ENCODE data around the gene EIF5.

Gene EIF5

GRCh38 chr14:103362780-103363179 lies 28.7 kb downstream of the EIF5 start:
- Histone ChIP-seq H3K4me3 (ENCODE audit: low read depth, low read length) (no peak overlapping the region), H3K9me3 (ENCODE audit: control insufficient read depth, insufficient read depth, low read length) (no peaks in the 10 kb centered on the region), H3K36me3 (ENCODE audit: control insufficient read depth, insufficient read depth, low read length) (no peaks in the 10 kb centered on the region), H3K4me1 (ENCODE audit: control insufficient read depth, insufficient read depth, low read length) (no peaks in the 10 kb centered on the region), H3K9ac (ENCODE audit: low read depth, low read length) (no peak overlapping the region), H3K27me3 (ENCODE audit: control insufficient read depth, insufficient read depth, low read length) (no peaks in the 10 kb centered on the region)

- no peaks in the 10 kb centered on the region for H3K36me3 ChIP-seq (ENCODE audit: control insufficient read depth, insufficient read depth, low read length)
- H3K27me3 ChIP-seq (ENCODE audit: control insufficient read depth, insufficient read depth, low read length) = no peaks in the 10 kb centered on the region
- no peaks in the 10 kb centered on the region for H3K4me1 ChIP-seq (ENCODE audit: control insufficient read depth, insufficient read depth, low read length)
- H3K9me3 ChIP-seq (ENCODE audit: control insufficient read depth, insufficient read depth, low read length) = no peaks in the 10 kb centered on the region
- no peak overlapping the region for H3K9ac ChIP-seq (ENCODE audit: low read depth, low read length)
- H3K4me3 ChIP-seq (ENCODE audit: low read depth, low read length) = no peak overlapping the region
Observed at GRCh38 chr14:103366741-103367140, 32.7 kb downstream of the EIF5 start.

DNA sequence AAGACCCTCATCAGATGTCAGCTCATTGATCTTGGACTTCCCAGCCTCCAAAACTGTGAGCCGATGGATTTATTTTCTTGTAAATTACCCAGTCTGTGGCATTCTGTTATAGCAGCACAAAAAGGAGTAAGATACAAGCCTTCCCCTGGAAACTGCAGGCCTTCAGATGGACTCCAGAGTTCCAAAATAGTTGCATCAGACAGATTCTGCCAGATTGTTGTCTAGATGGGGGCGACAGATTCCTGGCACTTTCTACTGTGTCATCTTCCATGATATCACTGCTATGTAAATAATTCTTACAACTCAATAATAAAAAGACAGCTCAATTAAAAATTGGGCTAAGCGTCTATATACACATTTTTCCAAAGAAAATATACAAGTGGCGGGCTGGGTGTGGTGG lies 34.0 kb downstream of the EIF5 start:
- H3K36me3 ChIP-seq (ENCODE audit: control insufficient read depth, insufficient read depth, low read length) = no peaks in the 10 kb centered on the region
- no peak overlapping the region for H3K4me3 ChIP-seq (ENCODE audit: low read depth, low read length)
- H3K27me3 ChIP-seq (ENCODE audit: control insufficient read depth, insufficient read depth, low read length) = no peaks in the 10 kb centered on the region
- no peaks in the 10 kb centered on the region for H3K9me3 ChIP-seq (ENCODE audit: control insufficient read depth, insufficient read depth, low read length)
- no peak overlapping the region for H3K9ac ChIP-seq (ENCODE audit: low read depth, low read length)
- H3K4me1 ChIP-seq (ENCODE audit: control insufficient read depth, insufficient read depth, low read length) = peaks cover 2% of the 10 kb centered on the region

GRCh38 chr14:103370087-103370486 lies 36.0 kb downstream of the EIF5 start:
- H3K9ac ChIP-seq (ENCODE audit: low read depth, low read length) = no peak overlapping the region
- H3K4me1 ChIP-seq (ENCODE audit: control insufficient read depth, insufficient read depth, low read length) = peaks cover 3% of the 10 kb centered on the region
- H3K27me3 ChIP-seq (ENCODE audit: control insufficient read depth, insufficient read depth, low read length) = no peaks in the 10 kb centered on the region

GRCh38 chr14:103372017-103372416 lies 38.0 kb downstream of the EIF5 start:
- H3K36me3 ChIP-seq (ENCODE audit: control insufficient read depth, insufficient read depth, low read length) = no peaks in the 10 kb centered on the region
- H3K4me3 ChIP-seq (ENCODE audit: low read depth, low read length) = no peak overlapping the region
- H3K4me1 ChIP-seq (ENCODE audit: control insufficient read depth, insufficient read depth, low read length) = peaks cover 3% of the 10 kb centered on the region
- no peaks in the 10 kb centered on the region for H3K27me3 ChIP-seq (ENCODE audit: control insufficient read depth, insufficient read depth, low read length)
- H3K9ac ChIP-seq (ENCODE audit: low read depth, low read length) = no peak overlapping the region
- H3K9me3 ChIP-seq (ENCODE audit: control insufficient read depth, insufficient read depth, low read length) = no peaks in the 10 kb centered on the region

More at GRCh38 chr14:103370087-103370486, 36.0 kb downstream of the EIF5 start:
- no peaks in the 10 kb centered on the region for H3K36me3 ChIP-seq (ENCODE audit: control insufficient read depth, insufficient read depth, low read length)
- no peak overlapping the region for H3K4me3 ChIP-seq (ENCODE audit: low read depth, low read length)
- H3K9me3 ChIP-seq (ENCODE audit: control insufficient read depth, insufficient read depth, low read length) = no peaks in the 10 kb centered on the region

DNA sequence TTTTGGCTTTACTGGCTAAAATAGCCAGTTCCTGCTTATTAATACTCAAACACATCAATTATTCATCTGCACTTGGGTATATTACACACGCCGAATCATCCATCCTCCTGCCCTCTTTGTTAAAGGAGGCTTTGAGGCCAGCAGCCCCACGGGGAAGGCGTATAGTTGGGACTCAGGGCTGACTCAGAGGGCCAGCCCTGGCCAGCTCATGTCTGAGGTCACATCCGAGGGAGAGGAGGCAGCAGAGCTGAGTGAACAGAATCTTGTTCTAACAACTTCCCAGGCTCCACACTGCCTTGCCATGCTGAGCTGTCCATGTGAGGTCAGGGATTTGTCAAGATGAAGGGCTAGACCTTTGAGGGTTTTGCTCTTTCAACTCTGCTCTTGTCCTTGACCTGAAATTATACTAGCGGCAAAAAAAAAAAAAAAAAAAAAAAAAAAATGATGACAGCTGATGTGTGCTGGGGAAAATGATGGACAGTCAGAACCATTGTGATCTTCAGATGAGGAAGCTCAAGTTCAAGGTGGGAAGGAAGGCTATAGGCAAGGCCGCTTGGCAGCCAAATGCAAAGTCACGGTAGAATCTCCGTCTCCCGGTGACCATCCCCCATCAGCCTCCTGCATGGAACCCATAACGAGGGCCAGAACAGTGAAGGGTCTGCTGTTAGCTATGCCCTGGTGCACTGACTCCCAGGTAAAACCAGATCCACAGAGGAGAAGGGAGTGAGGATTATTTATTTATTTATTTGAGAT lies 38.7 kb downstream of the EIF5 start:
- no peak overlapping the region for H3K9ac ChIP-seq (ENCODE audit: low read depth, low read length)
- H3K4me1 ChIP-seq (ENCODE audit: control insufficient read depth, insufficient read depth, low read length) = peaks cover 3% of the 10 kb centered on the region
- H3K27me3 ChIP-seq (ENCODE audit: control insufficient read depth, insufficient read depth, low read length) = no peaks in the 10 kb centered on the region
- H3K36me3 ChIP-seq (ENCODE audit: control insufficient read depth, insufficient read depth, low read length) = no peaks in the 10 kb centered on the region
- no peaks in the 10 kb centered on the region for H3K9me3 ChIP-seq (ENCODE audit: control insufficient read depth, insufficient read depth, low read length)
- H3K4me3 ChIP-seq (ENCODE audit: low read depth, low read length) = no peak overlapping the region

- Histone ChIP-seq H3K4me3 (ENCODE audit: low read depth, low read length) (no peak overlapping the region), H3K9ac (ENCODE audit: low read depth, low read length) (no peak overlapping the region), H3K4me1 (ENCODE audit: control insufficient read depth, insufficient read depth, low read length) (peaks cover 3% of the 10 kb centered on the region), H3K36me3 (ENCODE audit: control insufficient read depth, insufficient read depth, low read length) (no peaks in the 10 kb centered on the region), H3K27me3 (ENCODE audit: control insufficient read depth, insufficient read depth, low read length) (no peaks in the 10 kb centered on the region), H3K9me3 (ENCODE audit: control insufficient read depth, insufficient read depth, low read length) (no peaks in the 10 kb centered on the region)
Observed at GRCh38 chr14:103374121-103374520, 40.1 kb downstream of the EIF5 start.

- Histone ChIP-seq H3K27me3 (ENCODE audit: control insufficient read depth, insufficient read depth, low read length) (no peaks in the 10 kb centered on the region), H3K4me3 (ENCODE audit: low read depth, low read length) (no peak overlapping the region), H3K9ac (ENCODE audit: low read depth, low read length) (no peak overlapping the region), H3K4me1 (ENCODE audit: control insufficient read depth, insufficient read depth, low read length) (peaks cover 3% of the 10 kb centered on the region), H3K36me3 (ENCODE audit: control insufficient read depth, insufficient read depth, low read length) (no peaks in the 10 kb centered on the region), H3K9me3 (ENCODE audit: control insufficient read depth, insufficient read depth, low read length) (no peaks in the 10 kb centered on the region)
Observed at GRCh38 chr14:103377522-103378037, 43.5 kb downstream of the EIF5 start.

- H3K27me3 ChIP-seq (ENCODE audit: control insufficient read depth, insufficient read depth, low read length) = no peaks in the 10 kb centered on the region
- no peak overlapping the region for H3K4me3 ChIP-seq (ENCODE audit: low read depth, low read length)
- no peaks in the 10 kb centered on the region for H3K9me3 ChIP-seq (ENCODE audit: control insufficient read depth, insufficient read depth, low read length)
- no peaks in the 10 kb centered on the region for H3K36me3 ChIP-seq (ENCODE audit: control insufficient read depth, insufficient read depth, low read length)
- H3K4me1 ChIP-seq (ENCODE audit: control insufficient read depth, insufficient read depth, low read length) = no peaks in the 10 kb centered on the region
- no peak overlapping the region for H3K9ac ChIP-seq (ENCODE audit: low read depth, low read length)
Observed at GRCh38 chr14:103378038-103378854, 44.2 kb downstream of the EIF5 start.

DNA sequence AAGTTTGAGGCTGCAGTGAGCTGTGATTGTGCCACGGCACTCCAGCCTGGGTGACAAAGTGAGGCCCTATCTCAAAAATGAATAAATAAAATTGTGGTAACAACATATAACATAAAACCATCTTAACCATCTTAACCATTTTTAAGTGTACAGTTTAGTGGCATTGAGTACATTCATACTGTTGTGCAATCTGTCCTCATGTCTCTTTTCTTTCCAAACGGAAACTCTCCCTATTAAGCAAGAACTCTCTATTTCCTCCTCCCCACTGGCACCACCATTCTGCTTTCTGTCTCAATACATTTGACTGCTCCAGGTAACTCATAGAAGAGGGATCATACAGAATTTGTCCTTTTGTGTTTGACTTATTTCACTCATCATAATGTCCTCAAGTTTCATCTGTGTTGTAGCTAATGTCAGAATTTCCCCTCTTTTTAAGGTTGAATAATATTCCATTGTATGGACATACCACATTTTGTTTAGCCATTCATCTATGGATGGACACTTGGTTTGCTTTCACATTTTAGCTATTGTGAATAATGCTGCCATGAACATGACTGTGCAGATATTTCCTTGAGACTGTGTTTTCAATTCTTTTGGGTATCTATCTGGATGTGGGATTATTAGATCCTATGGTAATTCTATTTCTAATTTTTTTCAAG lies 46.8 kb downstream of the EIF5 start:
- Histone ChIP-seq H3K4me1 (ENCODE audit: control insufficient read depth, insufficient read depth, low read length) (no peaks in the 10 kb centered on the region), H3K36me3 (ENCODE audit: control insufficient read depth, insufficient read depth, low read length) (no peaks in the 10 kb centered on the region), H3K27me3 (ENCODE audit: control insufficient read depth, insufficient read depth, low read length) (peaks cover 8% of the 10 kb centered on the region), H3K9me3 (ENCODE audit: control insufficient read depth, insufficient read depth, low read length) (no peaks in the 10 kb centered on the region), H3K4me3 (ENCODE audit: low read depth, low read length) (no peak overlapping the region), H3K9ac (ENCODE audit: low read depth, low read length) (no peak overlapping the region)

DNA sequence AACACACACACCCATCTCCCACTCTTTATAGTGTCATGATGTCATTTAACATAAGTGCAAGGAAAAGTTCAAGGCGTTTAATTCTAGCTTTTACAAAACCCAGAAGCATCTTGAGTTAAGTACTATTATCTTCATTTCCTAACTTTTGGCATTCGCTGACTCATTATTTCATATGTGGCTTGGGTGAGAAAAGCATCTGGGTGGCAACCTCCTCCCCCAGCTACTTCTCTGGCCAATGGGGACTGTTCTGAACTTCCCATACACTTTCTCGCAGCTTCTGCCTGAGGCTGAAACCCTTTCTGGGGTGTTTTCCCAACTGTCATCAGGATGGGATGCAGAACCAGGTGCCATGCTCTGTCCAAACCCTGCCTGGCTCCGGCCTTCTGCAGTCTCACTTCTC lies 48.3 kb downstream of the EIF5 start:
- H3K36me3 ChIP-seq (ENCODE audit: control insufficient read depth, insufficient read depth, low read length) = no peaks in the 10 kb centered on the region
- no peak overlapping the region for H3K4me3 ChIP-seq (ENCODE audit: low read depth, low read length)
- H3K9ac ChIP-seq (ENCODE audit: low read depth, low read length) = no peak overlapping the region
- no peaks in the 10 kb centered on the region for H3K4me1 ChIP-seq (ENCODE audit: control insufficient read depth, insufficient read depth, low read length)
- peaks cover 8% of the 10 kb centered on the region for H3K27me3 ChIP-seq (ENCODE audit: control insufficient read depth, insufficient read depth, low read length)
- no peaks in the 10 kb centered on the region for H3K9me3 ChIP-seq (ENCODE audit: control insufficient read depth, insufficient read depth, low read length)

All from iPS-15b (cell line).